ENCODE results near the gene LRRC8C.
A peak's percentile ranks its signal among the peaks of the same experiment; 100 is the strongest.

The LRRC8C gene

DNA sequence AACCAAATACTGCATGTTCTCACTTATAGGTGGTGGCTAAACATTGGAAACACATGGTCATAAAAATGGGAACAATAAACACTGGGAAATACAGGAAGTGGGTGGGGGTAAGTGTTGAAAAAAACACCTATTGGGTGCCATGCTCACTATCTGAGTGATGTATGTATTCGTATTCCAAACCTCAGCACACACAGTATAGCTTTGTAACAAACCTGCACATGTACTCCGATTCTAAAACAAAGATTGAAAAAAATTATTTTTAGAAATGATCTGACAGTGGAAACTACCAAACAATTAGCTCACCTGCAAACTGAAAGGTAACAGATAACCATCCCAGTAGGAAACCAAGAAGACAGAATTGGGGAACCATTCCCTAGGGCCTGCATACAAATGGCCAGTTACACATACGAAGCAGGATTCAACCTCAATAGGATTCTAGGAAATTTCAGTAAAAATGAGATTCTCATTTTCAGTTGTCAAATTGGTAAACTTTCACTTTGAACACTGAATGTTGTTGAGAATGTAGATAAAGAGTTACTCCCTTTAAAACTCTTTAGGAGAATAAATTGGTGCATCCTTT lies 99.8 kb downstream of the LRRC8C start:
- H3K4me3 ChIP-seq (ENCODE audit: low read length) = no peak overlapping the region
- no peak for TF ChIP-seq CTCF (IDR thresholded peaks at IDR 0.05; ENCODE audit: insufficient read depth, low read depth, low read length, missing control alignments)
- DNase-seq (ENCODE audit: low read depth) = no peak

DNA sequence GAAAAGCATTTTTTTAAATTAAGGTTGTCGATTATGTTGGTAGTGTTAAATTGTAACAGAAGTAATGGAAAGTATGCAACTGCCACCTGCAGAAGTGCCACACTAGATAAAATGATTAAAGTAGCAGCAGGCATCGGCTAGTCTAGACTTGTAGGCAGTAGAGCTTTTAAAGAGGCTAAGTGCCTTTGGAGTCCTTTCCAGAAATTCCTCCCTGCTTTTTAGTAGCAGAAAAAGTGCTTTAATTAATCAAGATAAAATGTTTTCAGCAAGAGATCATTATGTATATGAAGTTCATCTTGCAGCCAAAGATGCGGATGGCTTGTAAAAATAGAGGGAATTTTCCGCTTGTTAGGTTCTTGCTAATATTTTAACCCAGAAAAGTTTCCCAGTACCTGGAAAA lies 100.8 kb downstream of the LRRC8C start:
- TF ChIP-seq CTCF (IDR thresholded peaks at IDR 0.05; ENCODE audit: insufficient read depth, low read depth, low read length, missing control alignments) = no peak
- H3K4me3 ChIP-seq (ENCODE audit: low read length) = no peak overlapping the region
- DNase-seq (ENCODE audit: low read depth) = no peak

- DNase-seq (ENCODE audit: low read depth) = no peak
- no peak for TF ChIP-seq CTCF (IDR thresholded peaks at IDR 0.05; ENCODE audit: insufficient read depth, low read depth, low read length, missing control alignments)
- no peak overlapping the region for H3K4me3 ChIP-seq (ENCODE audit: low read length)
These were observed 101.5 kb downstream of the LRRC8C start for GRCh38 chr1:89734442-89734841.

- TF ChIP-seq CTCF (IDR thresholded peaks at IDR 0.05; ENCODE audit: insufficient read depth, low read depth, low read length, missing control alignments) = no peak
- no peak overlapping the region for H3K4me3 ChIP-seq (ENCODE audit: low read length)
- no peak for DNase-seq (ENCODE audit: low read depth)
These were observed 102.6 kb downstream of the LRRC8C start for GRCh38 chr1:89735479-89735878.

DNA sequence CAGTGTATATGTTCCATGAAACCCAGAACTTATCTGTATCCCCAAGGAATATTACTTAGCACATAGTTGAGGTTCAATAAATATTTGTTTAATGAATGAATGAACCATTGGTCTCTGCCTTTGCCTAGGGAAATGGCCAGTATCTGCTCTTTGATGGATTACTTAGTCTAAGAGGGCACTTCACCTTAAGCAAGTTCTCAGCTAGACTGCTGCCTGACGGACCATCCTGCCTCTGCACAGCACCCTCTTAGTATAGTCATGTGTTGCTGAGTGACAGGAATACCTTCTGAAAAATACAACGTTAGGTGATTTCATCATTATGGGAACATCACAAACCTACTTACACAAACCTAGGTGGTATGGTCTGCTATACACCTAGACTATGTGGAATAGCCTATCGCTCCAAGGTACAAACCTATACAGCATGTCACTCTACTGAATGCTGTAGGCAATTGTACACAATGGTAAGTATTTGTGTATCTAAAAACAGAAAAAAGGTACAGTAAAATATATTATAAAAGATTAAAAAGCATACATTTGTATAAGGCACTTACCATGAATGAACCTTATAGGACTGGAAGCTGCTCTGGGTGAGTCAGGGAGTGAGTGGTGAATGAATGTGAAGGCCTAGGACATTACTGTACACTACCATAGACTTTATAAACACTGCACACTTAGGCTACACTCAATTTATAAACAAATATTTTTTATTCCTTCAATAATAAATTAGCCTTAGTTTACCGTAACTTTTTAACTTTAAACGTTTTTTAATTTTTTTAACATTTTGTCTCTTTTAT lies 104.2 kb downstream of the LRRC8C start:
- no peak for TF ChIP-seq CTCF (IDR thresholded peaks at IDR 0.05; ENCODE audit: insufficient read depth, low read depth, low read length, missing control alignments)
- DNase-seq (ENCODE audit: low read depth) = peak; percentile 65
- H3K4me3 ChIP-seq (ENCODE audit: low read length) = no peak overlapping the region

DNA sequence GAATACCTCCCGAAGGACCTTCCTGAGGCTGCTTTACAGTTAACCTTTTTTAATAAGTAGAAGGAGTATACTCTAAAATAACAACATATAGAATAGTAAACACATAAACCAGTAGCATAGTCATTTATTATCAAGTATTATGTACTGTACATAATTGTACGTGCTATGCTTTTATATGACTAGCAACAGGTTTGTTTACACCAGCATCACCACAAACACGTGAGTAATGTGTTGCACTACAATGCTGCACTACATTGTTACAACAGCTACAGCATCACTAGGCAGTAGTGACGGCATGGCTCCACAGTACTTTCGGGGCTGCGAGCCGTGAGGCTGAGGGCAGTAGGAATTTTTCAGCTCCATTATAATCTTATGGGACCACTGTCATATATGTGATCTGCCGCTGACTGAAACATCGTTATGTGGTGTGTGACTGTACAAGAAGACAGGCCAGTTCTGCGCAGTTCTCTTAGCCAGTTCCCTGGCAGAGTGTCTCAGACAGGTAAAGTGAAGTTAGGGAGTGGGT lies 105.1 kb downstream of the LRRC8C start:
- H3K4me3 ChIP-seq (ENCODE audit: low read length) = no peak overlapping the region
- no peak for TF ChIP-seq CTCF (IDR thresholded peaks at IDR 0.05; ENCODE audit: insufficient read depth, low read depth, low read length, missing control alignments)
- no peak for DNase-seq (ENCODE audit: low read depth)
